B cell (primary cell): ENCODE data around the gene CAMK4. TPM values are rescaled to one million over a fixed set of nuclear protein-coding genes. Genes with fewer than 3 reads are reported as not detected.

Experiments used
- ATAC-seq: fragments of 200-7000 bp; cut with Tn5 transposase; one replicate; pipeline ENCODE4 v1.10.0; 2021; ENCODE audit warnings: low read depth, mild to moderate bottlenecking, moderate number of reproducible peaks, moderate library complexity
- CTCF ChIA-PET: fragments of 350-600 bp; sonication (Branson Sonifier 250); formaldehyde crosslinking; loops from one replicate; lab custom pipeline; 2021; ENCODE audit warnings: antibody characterized with exemption, inconsistent platforms; lab: Charles Lee
- POLR2A ChIA-PET: fragments of 350-600 bp; sonication (Branson Sonifier 250); formaldehyde crosslinking; loops from one replicate; lab custom pipeline; 2021; ENCODE audit warnings: antibody characterized with exemption; lab: Charles Lee
- DNase-seq: peaks from one replicate; pipeline ENCODE4 v3.0.0; 2013
- H2AFZ ChIP-seq: 2 replicates; pipeline ENCODE4 v1.6.1; 2012; ENCODE audit warnings: mild to moderate bottlenecking, low read depth, low read length; ENCODE audit not compliant: insufficient read depth, poor library complexity, severe bottlenecking
- H3K27ac ChIP-seq, 2 donors: 1 replicate in 1 of 2; 2 replicates in 1 of 2; pipeline ENCODE4 v1.5.1; 2012 to 2013; ENCODE audit warnings: low read length in 2 of 2, mild to moderate bottlenecking in 2 of 2, moderate library complexity in 1 of 2
- H3K27me3 ChIP-seq, 4 experiments: fragments of 200-600 bp in 1 of 4; sonication (generic) in 1 of 4; replicated peaks in 1 of 4; 1 replicate in 2 of 4; 2 replicates in 2 of 4; pipeline versions ENCODE4 v1.6.1 to v1.7.0; 2013 to 2016; ENCODE audit warnings: low read length in 3 of 4, mild to moderate bottlenecking in 2 of 4, mixed read lengths in 1 of 4, moderate library complexity in 1 of 4; ENCODE audit not compliant: insufficient read depth in 4 of 4, control insufficient read depth in 3 of 4; ENCODE audit errors: control extremely low read depth in 1 of 4
- H3K36me3 ChIP-seq, 2 experiments: replicated peaks in 1 of 2; 1 replicate in 1 of 2; 2 replicates in 1 of 2; pipeline versions ENCODE4 v1.6.1 to v1.7.1; 2013; ENCODE audit warnings: low read length in 1 of 2; ENCODE audit not compliant: insufficient read depth in 2 of 2, control insufficient read depth in 1 of 2; ENCODE audit errors: control extremely low read depth in 1 of 2, extremely low read depth in 1 of 2
- H3K4me1 ChIP-seq, 2 donors: fragments of 200-600 bp in 1 of 2; sonication (generic) in 1 of 2; 1 replicate in 1 of 2; 2 replicates in 1 of 2; pipeline versions ENCODE4 v1.5.1 to v1.6.1; 2013 to 2017; ENCODE audit warnings: low read length in 2 of 2; ENCODE audit not compliant: control insufficient read depth in 2 of 2, insufficient read depth in 2 of 2
- H3K4me2 ChIP-seq: replicated peaks from 2 replicates; pipeline ENCODE3; 2012; ENCODE audit warnings: mild to moderate bottlenecking, low read depth, low read length; ENCODE audit not compliant: poor library complexity, severe bottlenecking
- H3K4me3 ChIP-seq, 5 experiments: fragments of 200-600 bp in 1 of 5; sonication (generic) in 1 of 5; 1 replicate in 3 of 5; 2 replicates in 2 of 5; pipeline versions ENCODE4 v1.5.1 to v1.7.0; 2011 to 2016; ENCODE audit warnings: low read length in 4 of 5, mild to moderate bottlenecking in 4 of 5, low read depth in 2 of 5, control low read depth in 1 of 5, moderate library complexity in 1 of 5; ENCODE audit not compliant: insufficient read depth in 1 of 5; ENCODE audit errors: control extremely low read depth in 1 of 5, extremely low read depth in 1 of 5
- H3K79me2 ChIP-seq: fragments of 200-600 bp; sonication (generic); one replicate; pipeline ENCODE4 v1.6.0; 2016; ENCODE audit warnings: low read length; ENCODE audit not compliant: control insufficient read depth, insufficient read depth
- H3K9ac ChIP-seq: fragments of 200-600 bp; sonication (generic); 2 replicates; pipeline ENCODE4 v1.6.1; 2017; ENCODE audit warnings: mild to moderate bottlenecking, low read length, moderate library complexity
- H3K9me3 ChIP-seq, 3 donors: one replicate each; pipeline versions ENCODE4 v1.6.1 to v1.7.1; 2013; ENCODE audit warnings: low read length in 2 of 3; ENCODE audit not compliant: control insufficient read depth in 2 of 3, insufficient read depth in 1 of 3; ENCODE audit errors: control extremely low read depth in 1 of 3
- H4K20me1 ChIP-seq: 2 replicates; pipeline ENCODE4 v1.6.0; 2012; ENCODE audit warnings: mild to moderate bottlenecking, low read length; ENCODE audit not compliant: insufficient read depth, control insufficient read depth, poor library complexity, severe bottlenecking
- H3K27ac Mint-ChIP-seq: one replicate; pipeline ENCODE4 v1.8.0; 2021; ENCODE audit warnings: mixed read lengths
- H3K27me3 Mint-ChIP-seq: one replicate; pipeline ENCODE4 v1.8.0; 2021; ENCODE audit warnings: mixed read lengths
- H3K4me1 Mint-ChIP-seq: one replicate; pipeline ENCODE4 v1.8.0; 2021; ENCODE audit warnings: mixed read lengths
- H3K4me3 Mint-ChIP-seq: one replicate; pipeline ENCODE4 v1.8.0; 2021; ENCODE audit warnings: mixed read lengths
- H3K9me3 Mint-ChIP-seq: one replicate; pipeline ENCODE4 v1.8.0; 2022; ENCODE audit warnings: mixed read lengths; ENCODE audit not compliant: insufficient read depth
- CTCF ChIP-seq: fragments of 200-600 bp; IDR thresholded peaks from one replicate; pipeline ENCODE4 v1.8.0; 2022; ENCODE audit warnings: antibody characterized with exemption, mild to moderate bottlenecking
- EZH2 ChIP-seq: IDR thresholded peaks from 2 replicates; pipeline ENCODE4 v1.6.1; 2012; ENCODE audit warnings: borderline replicate concordance, low read depth, mild to moderate bottlenecking, moderate library complexity, low read length; ENCODE audit not compliant: insufficient read depth, poor library complexity, severe bottlenecking
- WGBS: methylation state at CpG from one replicate; pipeline ENCODE4 v1.1.5; 2013; ENCODE audit warnings: missing lambda C conversion rate; ENCODE audit not compliant: insufficient coverage; 5-methylcytosine and 5-hydroxymethylcytosine counted together
- intact Hi-C: fragments of 100-400 bp; cut with micrococcal nuclease; formaldehyde crosslinking; loops from one replicate; pipeline ENCODE4 v1.10.0; 2022
- polyA plus RNA-seq: library from polyadenylated mRNA; depleted of rRNA; stranded (reverse); fragments of >200 nt; gene quantifications from 2 replicates; pipeline ENCODE4 v1.2.3, GENCODE V29; 2012
- total RNA-seq, 2 donors: library from RNA; stranded (reverse); fragments of 120-200 nt in 1 of 2; gene quantifications; 1 replicate in 1 of 2; 2 replicates in 1 of 2; pipeline versions ENCODE4 v1.2.3 to v1.2.4, GENCODE V29; 2013 to 2022

Gene CAMK4
- total and polyA plus RNA-seq, 2 donors (not counting 1 experiment from before 2014, with no cell fraction given) = 0.78 to 4.8 TPM

GRCh38 chr5:111512375-111513130 is 288.4 kb downstream of the CAMK4 start, which contains the start of gene STARD4:
Gene STARD4 (minus strand): TSS chr5:111512535. CDS start chr5:111507433, 5,102 bp downstream.
- TF ChIP-seq EZH2 = no peak
- no peak for TF ChIP-seq CTCF
- Histone ChIP-seq H3K27me3 (no peaks in the 10 kb centered on the region), H4K20me1 (no peaks in the 10 kb centered on the region), H3K4me3 (peak within 1 kb of the TSS; percentile 90 to 96 (median 93)), H3K4me2 (peak within 1 kb of the TSS; percentile 78), H3K9me3 (no peaks in the 10 kb centered on the region), H3K9ac (peak within 1 kb of the TSS; percentile 86), H3K4me1 (peaks cover 10 to 12% of the 10 kb centered on the region in 2 donors), H3K79me2 (peaks cover 18% of the 10 kb centered on the region), H3K27ac (peak within 1 kb of the TSS; percentile 81 to 82), H2AFZ (peak within 1 kb of the TSS; percentile 85), H3K36me3 (no peaks in the 10 kb centered on the region)
- POLR2A ChIA-PET = interaction anchor here (1.0 to 1.3 kb wide), 2 partner anchors 12 to 19 kb away, joined by 3 to 6 read pairs; no protein-coding TSS in a partner anchor
- ATAC-seq = peak; percentile 96
- H3K9me3 Mint-ChIP-seq = no peaks in the 10 kb centered on the region
- H3K27me3 Mint-ChIP-seq = no peaks in the 10 kb centered on the region
- DNase-seq = peak; percentile 96
- CTCF ChIA-PET = interaction anchor here (1.0 to 5.6 kb wide), 3 partner anchors 19 to 38 kb away, joined by 3 to 33 read pairs (median 4); no protein-coding TSS in a partner anchor
- H3K27ac Mint-ChIP-seq = peak within 1 kb of the TSS; percentile 98
- peak within 1 kb of the TSS; percentile 99 for H3K4me3 Mint-ChIP-seq
- 0% methylated on average over 37 of the region's 41 CpGs for WGBS
- peaks cover 36% of the 10 kb centered on the region for H3K4me1 Mint-ChIP-seq
- intact Hi-C loops = loop anchor here (1.0 to 10.0 kb wide), 11 partner anchors 18 to 2000 kb away; partner anchors contain the start of genes DCP2, EPB41L4A, NREP and SLC25A46
